Measurements from ENCODE around the gene MTRF1.

The MTRF1 gene

GRCh38 chr13:41299316-41300094 lies 36.1 kb upstream of the MTRF1 start:
- no peak overlapping the region for H3K27ac ChIP-seq (ENCODE audit: low read depth, low read length)
- no peak overlapping the region for H3K4me3 ChIP-seq (ENCODE audit: low read depth in 1 of 2, low read length in 2 of 2)
- H3K27me3 ChIP-seq (ENCODE audit: control insufficient read depth in 1 of 2, insufficient read depth in 2 of 2, low read length in 2 of 2): no peaks in the 10 kb centered on the region
- H3K4me1 ChIP-seq (ENCODE audit: control insufficient read depth in 1 of 2, insufficient read depth in 2 of 2, low read length in 2 of 2): no peaks in the 10 kb centered on the region
- H3K9me3 ChIP-seq (ENCODE audit: control insufficient read depth in 1 of 2, low read length in 2 of 2): no peaks in the 10 kb centered on the region
- no peaks in the 10 kb centered on the region for H3K36me3 ChIP-seq (ENCODE audit: control insufficient read depth in 1 of 2, insufficient read depth in 2 of 2, low read length in 2 of 2)
- no peak overlapping the region for H3K9ac ChIP-seq (ENCODE audit: low read depth in 1 of 2, low read length in 2 of 2)

- Histone ChIP-seq H3K9me3 (ENCODE audit: control insufficient read depth in 1 of 2, low read length in 2 of 2) (peaks cover 3 to 9% of the 10 kb centered on the region in 2 donors), H3K4me3 (ENCODE audit: low read depth in 1 of 2, low read length in 2 of 2) (no peak overlapping the region), H3K4me1 (ENCODE audit: control insufficient read depth in 1 of 2, insufficient read depth in 2 of 2, low read length in 2 of 2) (no peaks in the 10 kb centered on the region), H3K36me3 (ENCODE audit: control insufficient read depth in 1 of 2, insufficient read depth in 2 of 2, low read length in 2 of 2) (no peaks in the 10 kb centered on the region), H3K9ac (ENCODE audit: low read depth in 1 of 2, low read length in 2 of 2) (no peak overlapping the region), H3K27me3 (ENCODE audit: control insufficient read depth in 1 of 2, insufficient read depth in 2 of 2, low read length in 2 of 2) (no peaks in the 10 kb centered on the region), H3K27ac (ENCODE audit: low read depth, low read length) (no peak overlapping the region)
These were observed 33.7 kb upstream of the MTRF1 start for GRCh38 chr13:41296879-41297646.

GRCh38 chr13:41295973-41296372 lies 32.6 kb upstream of the MTRF1 start:
- H3K4me1 ChIP-seq (ENCODE audit: control insufficient read depth in 1 of 2, insufficient read depth in 2 of 2, low read length in 2 of 2): no peaks in the 10 kb centered on the region
- no peak overlapping the region for H3K27ac ChIP-seq (ENCODE audit: low read depth, low read length)
- peaks cover 3 to 9% of the 10 kb centered on the region in 2 donors for H3K9me3 ChIP-seq (ENCODE audit: control insufficient read depth in 1 of 2, low read length in 2 of 2)
- H3K36me3 ChIP-seq (ENCODE audit: control insufficient read depth in 1 of 2, insufficient read depth in 2 of 2, low read length in 2 of 2): no peaks in the 10 kb centered on the region
- no peak overlapping the region for H3K4me3 ChIP-seq (ENCODE audit: low read depth in 1 of 2, low read length in 2 of 2)
- H3K9ac ChIP-seq (ENCODE audit: low read depth in 1 of 2, low read length in 2 of 2): no peak overlapping the region
- no peaks in the 10 kb centered on the region for H3K27me3 ChIP-seq (ENCODE audit: control insufficient read depth in 1 of 2, insufficient read depth in 2 of 2, low read length in 2 of 2)

GRCh38 chr13:41294914-41295313 lies 31.5 kb upstream of the MTRF1 start:
- no peak overlapping the region for H3K4me3 ChIP-seq (ENCODE audit: low read depth in 1 of 2, low read length in 2 of 2)
- peaks cover 3 to 9% of the 10 kb centered on the region in 2 donors for H3K9me3 ChIP-seq (ENCODE audit: control insufficient read depth in 1 of 2, low read length in 2 of 2)
- H3K36me3 ChIP-seq (ENCODE audit: control insufficient read depth in 1 of 2, insufficient read depth in 2 of 2, low read length in 2 of 2): no peaks in the 10 kb centered on the region
- no peaks in the 10 kb centered on the region for H3K27me3 ChIP-seq (ENCODE audit: control insufficient read depth in 1 of 2, insufficient read depth in 2 of 2, low read length in 2 of 2)
- H3K4me1 ChIP-seq (ENCODE audit: control insufficient read depth in 1 of 2, insufficient read depth in 2 of 2, low read length in 2 of 2): no peaks in the 10 kb centered on the region
- H3K9ac ChIP-seq (ENCODE audit: low read depth in 1 of 2, low read length in 2 of 2): no peak overlapping the region
- no peak overlapping the region for H3K27ac ChIP-seq (ENCODE audit: low read depth, low read length)

GRCh38 chr13:41293272-41293671 lies 29.9 kb upstream of the MTRF1 start:
- no peaks in the 10 kb centered on the region for H3K36me3 ChIP-seq (ENCODE audit: control insufficient read depth in 1 of 2, insufficient read depth in 2 of 2, low read length in 2 of 2)
- H3K4me3 ChIP-seq (ENCODE audit: low read depth in 1 of 2, low read length in 2 of 2): no peak overlapping the region
- no peaks in the 10 kb centered on the region for H3K27me3 ChIP-seq (ENCODE audit: control insufficient read depth in 1 of 2, insufficient read depth in 2 of 2, low read length in 2 of 2)
- no peak overlapping the region for H3K27ac ChIP-seq (ENCODE audit: low read depth, low read length)
- H3K9ac ChIP-seq (ENCODE audit: low read depth in 1 of 2, low read length in 2 of 2): no peak overlapping the region
- H3K9me3 ChIP-seq (ENCODE audit: control insufficient read depth in 1 of 2, low read length in 2 of 2): peaks cover 3 to 9% of the 10 kb centered on the region in 2 donors
- H3K4me1 ChIP-seq (ENCODE audit: control insufficient read depth in 1 of 2, insufficient read depth in 2 of 2, low read length in 2 of 2): no peaks in the 10 kb centered on the region

GRCh38 chr13:41291246-41291645 lies 27.9 kb upstream of the MTRF1 start:
- peaks cover 3 to 9% of the 10 kb centered on the region in 2 donors for H3K9me3 ChIP-seq (ENCODE audit: control insufficient read depth in 1 of 2, low read length in 2 of 2)
- no peaks in the 10 kb centered on the region for H3K36me3 ChIP-seq (ENCODE audit: control insufficient read depth in 1 of 2, insufficient read depth in 2 of 2, low read length in 2 of 2)
- H3K27me3 ChIP-seq (ENCODE audit: control insufficient read depth in 1 of 2, insufficient read depth in 2 of 2, low read length in 2 of 2): no peaks in the 10 kb centered on the region
- H3K4me3 ChIP-seq (ENCODE audit: low read depth in 1 of 2, low read length in 2 of 2): no peak overlapping the region
- no peak overlapping the region for H3K27ac ChIP-seq (ENCODE audit: low read depth, low read length)
- H3K9ac ChIP-seq (ENCODE audit: low read depth in 1 of 2, low read length in 2 of 2): no peak overlapping the region
- H3K4me1 ChIP-seq (ENCODE audit: control insufficient read depth in 1 of 2, insufficient read depth in 2 of 2, low read length in 2 of 2): no peaks in the 10 kb centered on the region

GRCh38 chr13:41289463-41289881 lies 26.1 kb upstream of the MTRF1 start:
- Histone ChIP-seq H3K9ac (ENCODE audit: low read depth in 1 of 2, low read length in 2 of 2) (no peak overlapping the region), H3K9me3 (ENCODE audit: control insufficient read depth in 1 of 2, low read length in 2 of 2) (peaks cover 3 to 9% of the 10 kb centered on the region in 2 donors), H3K36me3 (ENCODE audit: control insufficient read depth in 1 of 2, insufficient read depth in 2 of 2, low read length in 2 of 2) (no peaks in the 10 kb centered on the region), H3K4me1 (ENCODE audit: control insufficient read depth in 1 of 2, insufficient read depth in 2 of 2, low read length in 2 of 2) (no peaks in the 10 kb centered on the region), H3K27me3 (ENCODE audit: control insufficient read depth in 1 of 2, insufficient read depth in 2 of 2, low read length in 2 of 2) (no peaks in the 10 kb centered on the region), H3K27ac (ENCODE audit: low read depth, low read length) (no peak overlapping the region), H3K4me3 (ENCODE audit: low read depth in 1 of 2, low read length in 2 of 2) (no peak overlapping the region)

- Histone ChIP-seq H3K4me1 (ENCODE audit: control insufficient read depth in 1 of 2, insufficient read depth in 2 of 2, low read length in 2 of 2) (no peaks in the 10 kb centered on the region), H3K4me3 (ENCODE audit: low read depth in 1 of 2, low read length in 2 of 2) (no peak overlapping the region), H3K27ac (ENCODE audit: low read depth, low read length) (no peak overlapping the region), H3K36me3 (ENCODE audit: control insufficient read depth in 1 of 2, insufficient read depth in 2 of 2, low read length in 2 of 2) (no peaks in the 10 kb centered on the region), H3K27me3 (ENCODE audit: control insufficient read depth in 1 of 2, insufficient read depth in 2 of 2, low read length in 2 of 2) (no peaks in the 10 kb centered on the region), H3K9ac (ENCODE audit: low read depth in 1 of 2, low read length in 2 of 2) (no peak overlapping the region), H3K9me3 (ENCODE audit: control insufficient read depth in 1 of 2, low read length in 2 of 2) (no peaks in the 10 kb centered on the region)
These were observed 23.0 kb upstream of the MTRF1 start for GRCh38 chr13:41286370-41286769.

- no peaks in the 10 kb centered on the region for H3K4me1 ChIP-seq (ENCODE audit: control insufficient read depth in 1 of 2, insufficient read depth in 2 of 2, low read length in 2 of 2)
- H3K27me3 ChIP-seq (ENCODE audit: control insufficient read depth in 1 of 2, insufficient read depth in 2 of 2, low read length in 2 of 2): no peaks in the 10 kb centered on the region
These were observed 21.3 kb upstream of the MTRF1 start for GRCh38 chr13:41284512-41285288.

GRCh38 chr13:41282129-41282571 lies 18.8 kb upstream of the MTRF1 start:
- Histone ChIP-seq H3K27ac (ENCODE audit: low read depth, low read length) (no peak overlapping the region), H3K9ac (ENCODE audit: low read depth in 1 of 2, low read length in 2 of 2) (no peak overlapping the region), H3K4me3 (ENCODE audit: low read depth in 1 of 2, low read length in 2 of 2) (no peak overlapping the region), H3K27me3 (ENCODE audit: control insufficient read depth in 1 of 2, insufficient read depth in 2 of 2, low read length in 2 of 2) (no peaks in the 10 kb centered on the region), H3K4me1 (ENCODE audit: control insufficient read depth in 1 of 2, insufficient read depth in 2 of 2, low read length in 2 of 2) (no peaks in the 10 kb centered on the region), H3K36me3 (ENCODE audit: control insufficient read depth in 1 of 2, insufficient read depth in 2 of 2, low read length in 2 of 2) (no peaks in the 10 kb centered on the region), H3K9me3 (ENCODE audit: control insufficient read depth in 1 of 2, low read length in 2 of 2) (no peaks in the 10 kb centered on the region)

More at GRCh38 chr13:41284512-41285288, 21.3 kb upstream of the MTRF1 start:
- no peak overlapping the region for H3K4me3 ChIP-seq (ENCODE audit: low read depth in 1 of 2, low read length in 2 of 2)
- no peak overlapping the region for H3K9ac ChIP-seq (ENCODE audit: low read depth in 1 of 2, low read length in 2 of 2)
- H3K27ac ChIP-seq (ENCODE audit: low read depth, low read length): no peak overlapping the region
- no peaks in the 10 kb centered on the region for H3K36me3 ChIP-seq (ENCODE audit: control insufficient read depth in 1 of 2, insufficient read depth in 2 of 2, low read length in 2 of 2)
- H3K9me3 ChIP-seq (ENCODE audit: control insufficient read depth in 1 of 2, low read length in 2 of 2): no peaks in the 10 kb centered on the region
